Measurements from ENCODE around the gene OSBPL6. TPM values are rescaled to one million over a fixed set of nuclear protein-coding genes. Genes with fewer than 3 reads are reported as not detected.

Gene OSBPL6
- total RNA-seq, 1 experiment from 2014 or later = 11.6 TPM

GRCh38 chr2:178419123-178419522 lies 224.8 kb downstream of the OSBPL6 start:
- no peaks in the 10 kb centered on the region for H3K79me2 ChIP-seq (ENCODE audit: insufficient read depth, low read length)
- DNase-seq (ENCODE audit: low read depth, low spot score) (no peak), ATAC-seq (no peak)
- no peaks in the 10 kb centered on the region for H3K27me3 ChIP-seq (ENCODE audit: insufficient read depth, low read length)
- no peaks in the 10 kb centered on the region for H4K20me1 ChIP-seq (ENCODE audit: insufficient read depth)
- no peaks in the 10 kb centered on the region for H3K9me2 ChIP-seq (ENCODE audit: insufficient read depth)
- BruUV-seq (replicated peaks) = no TSS peak
- no peak overlapping the region for H3K4me2 ChIP-seq (ENCODE audit: low read length)
- H3K4me3 ChIP-seq (replicated peaks in 1 of 2; ENCODE audit: low read depth in 1 of 2, low read length in 2 of 2) = no peak overlapping the region
- RAD21 ChIA-PET (ENCODE audit: low non-redundant PET in 1 of 2, low total read pairs in 2 of 2, uncharacterized antibody in 2 of 2, unreplicated experiment in 2 of 2) = interaction anchor here in 1 of 2 experiments (1.0 kb wide), 1 partner anchor 20 kb away, joined by 3 read pairs; no protein-coding TSS in a partner anchor
- no peak overlapping the region for H3K9ac ChIP-seq (ENCODE audit: low read length)
- POLR2A ChIA-PET = interaction anchor here (1.0 to 1.1 kb wide), 2 partner anchors 28 to 32 kb away, joined by 3 read pairs; partner anchors contain the start of genes PJVK and PRKRA
- no peaks in the 10 kb centered on the region for H3K36me3 ChIP-seq (ENCODE audit: control insufficient read depth in 1 of 2, insufficient read depth in 2 of 2, low read length in 2 of 2)
- no peak overlapping the region for H2AFZ ChIP-seq (ENCODE audit: low read depth, low read length, poor library complexity, severe bottlenecking)
- no peaks in the 10 kb centered on the region for H3K9me3 ChIP-seq (ENCODE audit: control insufficient read depth in 1 of 2, insufficient read depth in 1 of 2, low read depth in 1 of 2, low read length in 2 of 2)
- TF ChIP-seq CTCF (IDR thresholded peaks at IDR 0.05 in 2 of 3, conservative IDR thresholded peaks at IDR 0.05 in 1 of 3; ENCODE audit: borderline replicate concordance in 1 of 3, insufficient read depth in 1 of 3, low read depth in 2 of 3, low read length in 2 of 3) (peak; percentile 28 to 50 (median 50); a peak in 4 of 6 replicates), EZH2 (IDR thresholded peaks at IDR 0.05) (no peak), ATF3 (IDR thresholded peaks at IDR 0.05) (no peak), CBX3 (IDR thresholded peaks at IDR 0.05; ENCODE audit: low read depth) (no peak), SRF (IDR thresholded peaks at IDR 0.05; ENCODE audit: low read depth) (no peak), RAD21 (IDR thresholded peaks at IDR 0.05; ENCODE audit: low read depth) (peak; percentile 61), ELF1 (IDR thresholded peaks at IDR 0.05; ENCODE audit: borderline replicate concordance, low read depth) (no peak), EZH2phosphoT487 (IDR thresholded peaks at IDR 0.05; ENCODE audit: borderline replicate concordance) (no peak), JUND (IDR thresholded peaks at IDR 0.05) (no peak)
- peaks cover 2 to 6% of the 10 kb centered on the region in 2 experiments; a peak in 2 of 4 replicates for H3K4me1 ChIP-seq (ENCODE audit: control insufficient read depth in 1 of 2, insufficient read depth in 2 of 2, low read length in 2 of 2)
- intact Hi-C loops (cut with micrococcal nuclease) = loop anchor here (10.0 kb wide), 1 partner anchor 514 kb away; no protein-coding TSS in a partner anchor
- CTCF ChIA-PET = interaction anchor here (0.7 to 2.2 kb wide), 8 partner anchors 11 to 512 kb away, joined by 3 to 14 read pairs (median 3); partner anchors contain the start of genes PJVK, PRKRA and RBM45
- H3K27ac ChIP-seq (ENCODE audit: low read depth, low read length) = no peak overlapping the region

Measured in HCT116 (cell line).